Pancreas (tissue), 10 donors: ENCODE data around the gene DIP2C. TPM values are rescaled to one million over a fixed set of nuclear protein-coding genes. Genes with fewer than 3 reads are reported as not detected.

Source experiments
- ATAC-seq, 4 donors: fragments of 200-7000 bp; cut with Tn5 transposase; one replicate each; pipeline versions ENCODE4 v1.8.0 to v1.9.1; 2020; ENCODE audit warnings: mild to moderate bottlenecking in 4 of 4, moderate library complexity in 4 of 4
- DNase-seq, 6 donors: peaks; one replicate each; pipeline ENCODE4 v3.0.0-alpha.2; 2020
- FAIRE-seq: peaks from 2 replicates; lab custom pipeline; 2012; peaks lifted over from hg19 to GRCh38; lab: Jason Lieb, UNC
- H3K27ac ChIP-seq, 4 donors: fragments of 200-600 bp; sonication (generic); 1 replicate in 3 of 4; 2 replicates in 1 of 4; pipeline versions ENCODE4 v1.5.0 to v1.8.0; 2020
- H3K27me3 ChIP-seq, 4 donors: fragments of 200-600 bp; one replicate each; pipeline ENCODE4 v1.8.0; 2021
- H3K36me3 ChIP-seq, 3 donors: fragments of 200-600 bp; sonication (generic) in 1 of 3; one replicate each; pipeline versions ENCODE4 v1.5.0 to v1.8.0; 2020 to 2021
- H3K4me1 ChIP-seq, 3 donors: fragments of 200-600 bp; one replicate each; pipeline ENCODE4 v1.8.0; 2021
- H3K4me3 ChIP-seq, 4 donors: fragments of 200-600 bp; sonication (generic) in 2 of 4; one replicate each; pipeline versions ENCODE4 v1.5.0 to v1.8.0; 2020 to 2021
- H3K9me3 ChIP-seq, 4 donors: fragments of 200-600 bp; one replicate each; pipeline ENCODE4 v1.8.0; 2021
- WGBS, 2 donors: extraction: QIAGEN DNeasy Blood & Tissue Kit; methylation state at CpG; one replicate each; pipeline ENCODE4 v1.1.7; 2013; 5-methylcytosine and 5-hydroxymethylcytosine counted together
- intact Hi-C, 3 donors: fragments of 100-400 bp; cut with DNase I; formaldehyde crosslinking; loops; one replicate each; pipeline versions ENCODE4 v1.11.1 to v1.14.2; 2022
- polyA plus RNA-seq, 2 donors: library from polyadenylated mRNA; stranded (reverse); fragments of 200-250 nt; gene quantifications; one replicate each; pipeline ENCODE4 v1.2.3, GENCODE V29; 2013
- total RNA-seq, 6 donors: library from RNA; stranded (reverse); fragmentation: NEBNext Ultra II Directional in 4 of 6; extraction: Animal tissue kit (Norgen Biotek cat#: 25700) in 4 of 6; gene quantifications; one replicate each; pipeline versions ENCODE4 v1.2.1 to v1.2.4, GENCODE V29; 2021 to 2023
- TF ChIP-seq, protein P1 (sequence below), 4 donors: fragments of 200-600 bp; sonication (generic) in 3 of 4; IDR thresholded peaks; one replicate each; pipeline versions ENCODE4 v1.5.0 to v1.8.0; 2021; ENCODE audit warnings: antibody characterized with exemption in 4 of 4
- donor health status: healthy with polysubstance abuse.
- donor health status: DM: no; HTN: no; CAD: no; lungs with moderate emphysema.
- donor health status: DM: no; HTN: no; CAD: no.
- donor health status: control.
- donor health status: control.
- donor health status: Bipolar disorder and iron deficiency.
- donor health status: DM: yes; HTN: yes; CAD: no.
- donor health status: DM: no; HTN: no; CAD: no.
- donor health status: DM: no; HTN: no; CAD: no.
- donor health status: DM: yes; HTN: yes; CAD: no.

Gene DIP2C
- total and polyA plus RNA-seq, 8 donors, result 4.3 to 11.8 (median 7.3) TPM

DNA sequence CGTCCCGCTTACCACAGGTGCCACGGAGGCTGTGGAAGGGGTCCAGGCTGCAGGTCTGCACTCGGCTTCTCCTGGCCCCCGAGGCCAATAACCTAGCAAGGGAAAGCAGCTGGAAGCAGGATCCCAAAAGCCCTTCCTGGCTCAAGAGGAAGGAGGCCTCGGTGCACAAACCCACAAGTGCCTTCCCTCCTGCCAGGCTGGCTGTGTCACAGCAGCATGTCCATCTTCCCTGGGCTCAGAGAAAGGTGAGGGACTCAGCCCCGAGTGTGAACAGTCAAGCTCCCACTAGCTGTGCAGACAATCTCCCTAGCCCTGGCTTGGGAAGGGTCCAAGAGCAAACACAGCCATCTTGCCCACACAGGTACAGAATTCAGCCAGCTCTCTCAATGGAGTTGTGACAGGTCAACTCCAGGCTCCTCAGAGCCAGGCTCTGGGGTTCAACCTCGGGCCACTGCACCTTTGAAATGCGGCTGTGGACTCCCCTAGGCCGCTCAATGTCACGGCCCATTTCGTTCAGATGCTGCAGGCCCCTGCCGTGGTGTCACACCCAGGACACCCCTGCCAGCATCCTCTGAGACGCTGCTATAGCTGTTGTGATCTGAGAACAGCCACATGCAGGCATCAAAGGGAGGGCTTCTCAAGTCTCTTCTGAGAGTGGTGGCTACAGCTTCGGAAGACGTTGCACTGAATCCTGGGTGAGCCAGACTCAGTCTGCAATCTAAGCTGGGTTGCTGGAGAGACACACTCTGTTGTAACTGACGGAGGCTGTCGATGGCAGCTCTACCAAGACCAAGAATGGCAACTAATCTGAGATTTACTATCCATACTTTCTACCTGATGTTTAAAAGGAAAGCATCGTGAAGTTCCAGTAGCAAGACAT lies 137.9 kb downstream of the DIP2C start:
- TF ChIP-seq, protein P1, sequence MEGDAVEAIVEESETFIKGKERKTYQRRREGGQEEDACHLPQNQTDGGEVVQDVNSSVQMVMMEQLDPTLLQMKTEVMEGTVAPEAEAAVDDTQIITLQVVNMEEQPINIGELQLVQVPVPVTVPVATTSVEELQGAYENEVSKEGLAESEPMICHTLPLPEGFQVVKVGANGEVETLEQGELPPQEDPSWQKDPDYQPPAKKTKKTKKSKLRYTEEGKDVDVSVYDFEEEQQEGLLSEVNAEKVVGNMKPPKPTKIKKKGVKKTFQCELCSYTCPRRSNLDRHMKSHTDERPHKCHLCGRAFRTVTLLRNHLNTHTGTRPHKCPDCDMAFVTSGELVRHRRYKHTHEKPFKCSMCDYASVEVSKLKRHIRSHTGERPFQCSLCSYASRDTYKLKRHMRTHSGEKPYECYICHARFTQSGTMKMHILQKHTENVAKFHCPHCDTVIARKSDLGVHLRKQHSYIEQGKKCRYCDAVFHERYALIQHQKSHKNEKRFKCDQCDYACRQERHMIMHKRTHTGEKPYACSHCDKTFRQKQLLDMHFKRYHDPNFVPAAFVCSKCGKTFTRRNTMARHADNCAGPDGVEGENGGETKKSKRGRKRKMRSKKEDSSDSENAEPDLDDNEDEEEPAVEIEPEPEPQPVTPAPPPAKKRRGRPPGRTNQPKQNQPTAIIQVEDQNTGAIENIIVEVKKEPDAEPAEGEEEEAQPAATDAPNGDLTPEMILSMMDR (IDR thresholded peaks at IDR 0.05), result no peak
- Histone ChIP-seq H3K9me3 (no peaks in the 10 kb centered on the region), H3K36me3 (no peaks in the 10 kb centered on the region), H3K27ac (no peak overlapping the region), H3K4me3 (no peak overlapping the region), H3K27me3 (no peaks in the 10 kb centered on the region), H3K4me1 (no peaks in the 10 kb centered on the region)
- DNase-seq (no peak), ATAC-seq (no peak), FAIRE-seq (no peak)
- intact Hi-C loops, result no loop called here
- 88% methylated on average over 19 of the region's 19 CpGs for WGBS, 2 donors

DNA sequence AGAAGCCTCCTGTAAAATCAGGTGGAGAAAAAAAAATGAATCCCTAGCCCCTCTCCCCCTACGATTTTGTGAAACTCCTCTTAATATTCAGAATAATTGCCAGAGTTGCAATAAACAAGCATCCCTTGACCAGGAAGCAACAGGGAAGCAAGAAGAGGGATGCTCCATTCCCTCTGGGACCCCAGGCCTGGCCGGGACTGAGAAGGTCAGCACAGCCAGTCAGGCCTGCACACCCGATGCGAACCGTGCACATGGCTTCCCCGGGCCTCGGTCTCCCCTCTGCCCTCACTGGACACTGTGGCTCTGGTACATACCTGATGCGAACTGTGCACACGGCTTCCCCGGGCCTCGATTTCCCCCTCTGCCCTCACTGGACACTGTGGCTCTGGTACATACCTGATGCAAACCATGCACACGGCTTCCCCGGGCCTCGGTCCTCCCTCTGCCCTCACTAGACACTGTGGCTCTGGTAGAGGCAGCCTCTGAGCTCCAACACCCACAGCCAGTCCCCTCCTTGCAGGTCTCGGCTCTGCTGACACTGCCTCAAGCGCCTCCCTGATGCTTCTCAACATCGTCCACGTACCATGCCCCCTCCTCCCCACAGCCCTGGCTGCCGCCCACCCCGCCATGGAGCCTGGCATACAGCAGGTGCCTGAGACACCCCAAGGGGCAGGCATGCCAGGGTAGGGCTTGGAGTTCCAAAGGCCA lies 138.6 kb downstream of the DIP2C start:
- Histone ChIP-seq H3K27ac (no peak overlapping the region), H3K27me3 (no peaks in the 10 kb centered on the region), H3K4me3 (no peak overlapping the region), H3K4me1 (no peaks in the 10 kb centered on the region), H3K9me3 (no peaks in the 10 kb centered on the region), H3K36me3 (no peaks in the 10 kb centered on the region)
- FAIRE-seq, result no peak
- WGBS, 2 donors, result 91 to 92% methylated on average over 17 to 20 of the region's 20 CpGs
- DNase-seq, result no peak
- no peak for ATAC-seq
- TF ChIP-seq, protein P1 (IDR thresholded peaks at IDR 0.05), result no peak
- intact Hi-C loops, result no loop called here

DNA sequence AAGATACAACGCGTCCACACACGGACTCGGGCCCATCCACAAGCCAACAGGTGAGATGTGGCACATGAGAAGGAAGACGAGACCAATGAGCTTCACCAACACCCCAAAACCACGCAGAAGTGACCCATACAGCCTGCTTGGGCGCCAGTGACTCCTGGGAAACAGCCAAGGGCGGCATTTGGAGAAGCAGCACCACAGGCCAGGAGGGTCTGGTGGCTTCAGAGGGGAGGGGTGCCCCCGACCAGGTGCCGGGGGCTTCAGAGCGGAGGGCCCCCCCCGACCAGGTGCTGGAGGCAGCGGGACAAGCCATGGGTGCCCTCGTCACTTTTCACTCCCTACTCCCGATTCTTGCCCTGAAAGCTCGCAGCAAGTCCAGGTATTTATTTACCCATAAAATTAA lies 140.1 kb downstream of the DIP2C start:
- WGBS, 2 donors, result 91 to 93% methylated on average over 15 of the region's 16 CpGs
- Histone ChIP-seq H3K4me3 (no peak overlapping the region), H3K27me3 (no peaks in the 10 kb centered on the region), H3K27ac (no peak overlapping the region), H3K4me1 (no peaks in the 10 kb centered on the region), H3K9me3 (no peaks in the 10 kb centered on the region), H3K36me3 (no peaks in the 10 kb centered on the region)
- TF ChIP-seq, protein P1 (IDR thresholded peaks at IDR 0.05), result no peak
- intact Hi-C loops, result no loop called here
- DNase-seq (no peak), ATAC-seq (no peak), FAIRE-seq (no peak)

DNA sequence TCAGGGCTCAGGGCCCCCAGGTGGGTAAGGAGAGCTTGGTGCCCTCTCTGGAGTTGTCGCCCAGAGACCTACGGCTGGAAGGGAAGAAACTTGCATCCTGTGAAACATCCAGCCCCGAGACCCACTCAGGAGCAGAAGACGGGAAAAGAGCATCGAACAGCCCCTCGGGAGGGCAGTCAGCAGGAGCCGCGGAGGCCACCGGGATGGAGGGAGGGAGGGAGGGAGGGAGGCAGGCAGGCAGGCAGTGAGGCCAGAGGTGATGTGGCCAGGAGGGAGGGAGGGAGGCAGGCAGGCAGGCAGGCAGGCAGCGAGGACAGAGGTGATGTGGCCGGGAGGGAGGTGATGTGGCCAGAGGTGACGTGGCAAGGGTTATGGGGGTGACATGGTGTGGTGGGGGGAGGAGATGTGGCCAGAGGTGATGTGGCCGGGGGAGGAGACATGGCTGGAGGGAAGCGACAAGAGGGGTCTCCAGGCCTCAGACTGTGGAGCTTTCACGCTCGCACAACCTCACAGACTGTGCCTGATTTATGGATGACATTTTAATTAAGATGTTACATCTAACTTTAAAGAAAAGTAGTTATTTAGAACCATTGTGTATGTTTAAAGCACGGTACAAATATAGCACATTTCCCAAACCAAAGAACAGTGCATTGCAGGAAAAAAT lies 141.1 kb downstream of the DIP2C start:
- FAIRE-seq (no peak), DNase-seq (no peak), ATAC-seq (no peak)
- Histone ChIP-seq H3K27me3 (no peaks in the 10 kb centered on the region), H3K27ac (no peak overlapping the region), H3K4me3 (no peak overlapping the region), H3K9me3 (no peaks in the 10 kb centered on the region), H3K36me3 (no peaks in the 10 kb centered on the region), H3K4me1 (no peaks in the 10 kb centered on the region)
- TF ChIP-seq, protein P1 (IDR thresholded peaks at IDR 0.05), result no peak
- intact Hi-C loops, result no loop called here
- WGBS, 2 donors, result 89 to 94% methylated on average over 17 of the region's 17 CpGs
